IPS-18a (cell line): ENCODE results near the gene GAS2L1.

ENCODE experiments used
- H3K27ac ChIP-seq: one replicate; pipeline ENCODE4 v1.5.1; 2013; ENCODE audit warnings: low read length
- H3K27me3 ChIP-seq: one replicate; pipeline ENCODE4 v1.6.1; 2013; ENCODE audit warnings: mild to moderate bottlenecking, low read length; ENCODE audit not compliant: control insufficient read depth, insufficient read depth
- H3K36me3 ChIP-seq: one replicate; pipeline ENCODE4 v1.6.1; 2013; ENCODE audit warnings: low read depth, low read length; ENCODE audit not compliant: control insufficient read depth
- H3K4me1 ChIP-seq: one replicate; pipeline ENCODE4 v1.6.1; 2013; ENCODE audit warnings: low read depth, low read length; ENCODE audit not compliant: control insufficient read depth
- H3K4me3 ChIP-seq: one replicate; pipeline ENCODE4 v1.5.1; 2013; ENCODE audit warnings: low read length
- H3K9ac ChIP-seq: one replicate; pipeline ENCODE4 v1.6.1; 2013; ENCODE audit warnings: mild to moderate bottlenecking, low read length, moderate library complexity
- H3K9me3 ChIP-seq: one replicate; pipeline ENCODE4 v1.6.1; 2013; ENCODE audit warnings: low read depth, low read length; ENCODE audit not compliant: control insufficient read depth

Gene GAS2L1

DNA sequence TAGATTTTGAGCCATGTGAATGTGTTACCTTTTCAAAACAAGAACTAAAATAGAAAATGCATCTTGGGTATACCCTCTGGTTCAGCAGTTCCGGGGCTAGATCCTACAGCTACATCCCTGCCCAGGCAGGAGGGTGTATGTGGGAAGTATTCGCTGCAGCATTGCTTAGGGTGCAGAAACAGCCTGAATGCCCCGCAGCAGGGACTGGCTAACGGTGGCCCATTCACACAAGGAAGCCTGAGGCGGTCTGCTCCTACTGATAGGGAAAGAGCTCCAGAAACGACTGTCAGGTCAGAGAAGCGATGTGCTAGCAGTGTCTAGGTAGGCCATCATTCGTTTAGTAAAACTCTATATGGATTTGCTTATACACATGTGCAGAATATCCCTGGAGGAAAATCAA is 18.9 kb downstream of the GAS2L1 start:
- Histone ChIP-seq H3K27ac (no peak overlapping the region), H3K27me3 (no peaks in the 10 kb centered on the region), H3K9ac (no peak overlapping the region), H3K4me1 (no peaks in the 10 kb centered on the region), H3K4me3 (no peak overlapping the region), H3K9me3 (no peaks in the 10 kb centered on the region), H3K36me3 (peaks cover 21% of the 10 kb centered on the region)

DNA sequence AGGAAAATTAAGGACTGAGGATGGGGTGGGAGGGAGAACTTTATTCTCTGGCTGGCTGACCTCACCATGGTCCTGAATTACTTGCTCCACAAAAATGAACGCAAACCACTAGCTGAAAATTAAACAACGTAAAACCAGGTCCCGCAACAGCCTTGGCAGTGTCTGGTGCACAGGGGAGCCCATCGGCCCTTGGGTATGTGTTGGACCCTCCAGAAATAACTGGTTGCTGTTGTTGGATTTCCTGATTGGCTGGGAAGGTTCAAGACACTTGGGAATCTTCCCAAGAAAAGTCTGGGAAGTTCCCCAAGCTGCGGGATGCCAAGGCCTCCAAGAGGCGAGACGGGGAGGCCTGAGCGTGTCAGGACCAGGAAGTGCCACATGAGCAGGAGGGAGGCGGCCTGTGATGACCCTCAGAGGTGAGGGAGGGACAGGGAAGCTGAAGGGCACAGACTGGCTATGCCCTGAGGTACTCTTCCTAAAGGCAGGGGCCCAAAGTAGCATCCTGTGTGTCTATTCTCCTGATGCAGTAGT is 19.4 kb downstream of the GAS2L1 start:
- no peak overlapping the region for H3K9ac ChIP-seq
- H3K36me3 ChIP-seq: peaks cover 23% of the 10 kb centered on the region
- H3K4me3 ChIP-seq: no peak overlapping the region
- no peak overlapping the region for H3K27ac ChIP-seq
- no peaks in the 10 kb centered on the region for H3K27me3 ChIP-seq
- H3K4me1 ChIP-seq: no peaks in the 10 kb centered on the region
- no peaks in the 10 kb centered on the region for H3K9me3 ChIP-seq

DNA sequence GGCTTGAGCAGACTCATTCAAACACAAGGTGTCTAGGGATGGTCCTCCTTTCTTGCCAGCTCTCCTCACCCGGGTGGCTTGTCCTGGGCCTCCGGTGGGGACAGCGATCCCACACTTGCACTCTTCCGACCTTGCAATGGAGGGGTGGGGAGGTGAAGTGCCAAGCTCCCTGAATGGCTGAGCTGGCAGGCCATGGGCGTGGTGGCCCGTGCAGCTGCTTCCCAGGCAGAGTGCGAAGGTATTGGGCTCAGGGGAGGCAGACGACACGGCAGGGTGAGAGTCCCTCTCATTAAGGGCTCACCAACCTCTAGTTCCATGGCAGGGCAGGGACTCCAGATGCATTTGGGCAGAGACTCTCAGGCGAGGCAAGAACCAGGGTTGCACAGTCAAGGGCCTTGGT is 20.0 kb downstream of the GAS2L1 start:
- no peak overlapping the region for H3K9ac ChIP-seq
- peaks cover 23% of the 10 kb centered on the region for H3K36me3 ChIP-seq
- H3K27ac ChIP-seq: no peak overlapping the region

DNA sequence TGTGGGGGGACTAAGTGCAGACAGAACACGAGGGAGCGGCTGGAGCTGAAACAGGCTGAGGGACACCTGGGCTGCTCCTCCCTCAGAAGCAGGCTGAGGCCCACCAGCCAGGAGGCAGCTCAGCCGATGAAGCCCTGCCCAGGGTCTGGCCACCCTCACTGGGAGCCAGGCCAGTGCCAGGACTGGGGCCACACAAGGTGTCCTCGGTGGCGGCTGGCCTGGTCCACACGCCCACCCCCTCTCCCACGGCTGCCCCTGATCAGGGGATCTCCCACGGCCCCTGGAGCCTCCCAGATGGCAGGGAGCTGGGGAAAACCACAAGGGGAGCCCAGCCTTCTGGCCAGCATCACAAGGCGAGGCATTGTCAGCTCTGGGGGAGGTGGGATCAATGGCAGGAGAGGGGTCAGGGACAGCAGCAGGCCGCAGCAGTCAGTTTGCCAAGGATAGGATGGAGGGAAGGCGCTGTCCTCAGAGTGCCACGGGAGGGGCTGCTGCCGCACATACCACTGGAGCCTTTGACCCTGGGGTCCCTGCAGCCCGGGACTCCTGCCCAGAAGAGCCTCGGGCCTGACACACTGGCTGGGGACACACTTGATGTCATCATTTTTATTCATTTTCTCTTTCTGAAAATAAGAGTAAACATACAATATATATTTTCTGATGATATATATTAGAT is 20.8 kb downstream of the GAS2L1 start:
- Histone ChIP-seq H3K4me1 (no peaks in the 10 kb centered on the region), H3K27ac (no peak overlapping the region), H3K27me3 (no peaks in the 10 kb centered on the region), H3K9ac (no peak overlapping the region), H3K4me3 (no peak overlapping the region), H3K9me3 (no peaks in the 10 kb centered on the region), H3K36me3 (peaks cover 23% of the 10 kb centered on the region)

More for the DNA sequence above, 20.0 kb downstream of the GAS2L1 start:
- Histone ChIP-seq H3K4me3 (no peak overlapping the region), H3K9me3 (no peaks in the 10 kb centered on the region), H3K27me3 (no peaks in the 10 kb centered on the region), H3K4me1 (no peaks in the 10 kb centered on the region)

DNA sequence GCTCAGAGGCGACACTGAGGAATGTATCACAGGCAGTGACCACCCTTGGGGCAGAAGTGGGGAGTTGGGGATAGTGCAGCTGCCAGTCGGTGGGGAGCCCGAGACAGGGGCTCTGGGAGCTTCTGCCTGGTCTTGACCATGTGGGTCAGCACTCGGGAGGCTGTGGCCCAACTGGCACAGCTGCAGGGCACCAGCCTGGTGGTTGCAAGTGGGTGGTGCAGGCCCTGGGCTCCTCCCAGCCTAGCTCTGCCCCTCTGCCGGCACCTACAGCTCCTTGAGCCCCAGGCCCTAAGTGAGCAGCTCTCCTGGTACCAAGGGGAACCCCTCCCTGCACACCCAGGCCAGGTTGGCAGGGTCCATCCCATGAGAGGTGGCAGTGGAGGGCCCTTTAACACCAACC is 21.6 kb downstream of the GAS2L1 start:
- no peaks in the 10 kb centered on the region for H3K27me3 ChIP-seq
- no peak overlapping the region for H3K4me3 ChIP-seq
- no peak overlapping the region for H3K9ac ChIP-seq
- H3K4me1 ChIP-seq: no peaks in the 10 kb centered on the region
- H3K27ac ChIP-seq: no peak overlapping the region
- no peaks in the 10 kb centered on the region for H3K9me3 ChIP-seq
- H3K36me3 ChIP-seq: peaks cover 26% of the 10 kb centered on the region

DNA sequence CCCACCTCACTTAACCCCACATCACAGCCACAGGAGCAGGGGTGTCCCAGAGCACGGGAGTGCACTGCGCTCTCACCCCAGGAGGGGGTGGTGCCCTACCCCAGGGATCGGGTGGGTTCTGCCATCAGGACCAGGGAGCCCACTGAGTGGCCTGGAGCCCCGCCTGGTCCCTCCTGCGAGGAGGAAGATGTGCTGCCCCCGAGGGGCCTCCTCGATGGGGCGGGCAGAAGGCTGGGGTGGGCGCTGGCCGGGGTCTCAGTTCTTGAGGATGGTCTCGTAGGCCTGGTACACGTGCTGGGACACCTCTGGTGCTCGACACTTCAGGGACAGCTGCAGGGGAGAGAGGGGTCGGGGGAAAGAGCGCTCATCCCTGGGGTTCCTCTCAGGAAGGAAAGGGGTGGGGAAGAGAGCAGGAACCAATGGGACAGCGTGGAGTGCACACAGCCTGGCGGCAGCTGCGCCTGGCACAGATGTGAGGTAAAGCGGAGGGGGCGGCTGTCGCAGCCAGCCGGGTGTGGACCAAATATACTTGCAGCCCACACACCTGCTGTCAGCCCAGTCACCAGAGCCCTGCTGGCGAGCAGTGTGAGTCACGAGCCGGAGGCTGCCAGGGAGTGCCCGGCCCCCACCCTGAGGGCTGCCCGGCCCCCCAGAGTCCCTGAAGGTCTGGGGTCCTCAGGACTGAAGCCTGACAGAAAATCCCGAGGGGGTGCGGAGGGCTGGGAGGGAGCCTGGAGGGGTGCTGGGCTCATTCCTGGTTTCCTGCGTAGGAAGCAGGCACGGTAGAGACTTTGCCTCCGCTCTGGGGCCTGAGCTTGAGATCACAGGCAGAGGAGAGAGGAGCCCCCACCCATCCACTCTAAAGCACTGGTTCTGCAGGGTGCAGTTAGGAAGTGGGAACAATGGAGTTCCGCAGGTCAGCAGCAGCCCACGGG is 22.4 kb downstream of the GAS2L1 start:
- Histone ChIP-seq H3K9ac (no peak overlapping the region), H3K27me3 (no peaks in the 10 kb centered on the region), H3K36me3 (peaks cover 27% of the 10 kb centered on the region), H3K9me3 (no peaks in the 10 kb centered on the region), H3K27ac (no peak overlapping the region), H3K4me1 (no peaks in the 10 kb centered on the region), H3K4me3 (no peak overlapping the region)

DNA sequence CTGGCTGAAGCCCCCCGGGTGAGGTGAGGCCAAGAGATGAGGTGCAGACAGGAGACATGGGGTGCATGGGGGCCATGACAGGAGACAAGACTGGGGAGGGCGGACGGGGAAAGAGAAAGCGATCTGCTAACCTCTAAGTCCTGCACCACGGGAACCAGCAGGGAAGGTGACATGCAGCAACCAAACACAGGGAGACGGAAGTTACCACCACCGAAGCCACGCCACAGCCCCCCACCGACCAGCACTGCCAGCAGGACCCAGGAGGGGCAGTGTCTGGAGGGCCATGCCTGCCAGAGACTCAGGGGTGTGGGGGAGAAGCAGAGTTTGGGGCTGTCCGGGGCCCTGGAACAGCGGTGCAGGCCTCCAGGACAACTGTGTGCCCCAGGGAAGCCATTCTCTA is 23.1 kb downstream of the GAS2L1 start:
- H3K27ac ChIP-seq: no peak overlapping the region
- H3K36me3 ChIP-seq: peaks cover 27% of the 10 kb centered on the region
- H3K27me3 ChIP-seq: no peaks in the 10 kb centered on the region
- H3K4me3 ChIP-seq: no peak overlapping the region
- no peaks in the 10 kb centered on the region for H3K9me3 ChIP-seq
- no peaks in the 10 kb centered on the region for H3K4me1 ChIP-seq
- H3K9ac ChIP-seq: no peak overlapping the region

DNA sequence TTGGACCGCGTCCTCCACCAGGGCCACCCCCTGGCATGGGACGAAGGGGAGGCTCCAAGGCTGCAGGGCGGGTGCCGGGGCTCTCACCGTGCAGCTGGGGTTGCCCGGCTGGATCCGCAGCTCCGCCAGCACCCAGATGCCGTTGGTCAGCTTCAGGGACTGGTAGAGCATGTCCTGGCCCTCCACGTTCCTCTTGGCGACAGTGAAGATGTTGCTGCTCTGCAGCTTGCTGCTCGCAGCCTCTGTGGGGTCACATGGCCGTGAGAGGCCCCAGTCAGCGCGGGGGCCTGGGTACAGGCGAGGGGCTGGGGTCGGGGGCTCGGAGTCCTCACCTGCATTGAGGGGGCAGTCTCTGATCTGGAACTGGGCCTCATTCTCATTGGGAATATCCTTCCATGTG is 23.8 kb downstream of the GAS2L1 start:
- no peak overlapping the region for H3K27ac ChIP-seq
- no peaks in the 10 kb centered on the region for H3K4me1 ChIP-seq
- no peak overlapping the region for H3K4me3 ChIP-seq
- H3K27me3 ChIP-seq: no peaks in the 10 kb centered on the region
- H3K9me3 ChIP-seq: no peaks in the 10 kb centered on the region
- H3K36me3 ChIP-seq: peaks cover 27% of the 10 kb centered on the region
- no peak overlapping the region for H3K9ac ChIP-seq

DNA sequence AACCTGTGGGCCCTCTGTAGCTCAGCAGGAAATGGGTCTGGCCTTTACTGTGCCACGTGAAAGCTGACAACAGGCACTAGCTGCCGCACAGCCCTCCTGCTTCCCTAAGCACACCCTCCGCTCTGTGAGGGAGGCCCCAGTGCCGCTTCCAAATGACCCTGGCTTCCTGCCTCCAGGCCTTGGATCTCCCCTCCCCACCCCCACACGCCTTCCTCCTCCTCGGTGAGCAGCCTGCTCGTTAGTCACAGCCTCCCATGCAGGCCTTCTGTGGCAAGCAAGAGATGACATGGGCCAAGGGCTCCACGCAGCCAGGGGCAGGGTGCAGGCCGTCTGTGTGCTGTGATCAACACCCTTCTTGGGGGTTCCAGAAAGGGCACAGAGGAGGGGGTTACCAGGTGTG is 24.3 kb downstream of the GAS2L1 start:
- H3K4me1 ChIP-seq: no peaks in the 10 kb centered on the region
- H3K9ac ChIP-seq: no peak overlapping the region
- no peak overlapping the region for H3K27ac ChIP-seq
- no peaks in the 10 kb centered on the region for H3K27me3 ChIP-seq
- peaks cover 27% of the 10 kb centered on the region for H3K36me3 ChIP-seq
- no peak overlapping the region for H3K4me3 ChIP-seq
- no peaks in the 10 kb centered on the region for H3K9me3 ChIP-seq

DNA sequence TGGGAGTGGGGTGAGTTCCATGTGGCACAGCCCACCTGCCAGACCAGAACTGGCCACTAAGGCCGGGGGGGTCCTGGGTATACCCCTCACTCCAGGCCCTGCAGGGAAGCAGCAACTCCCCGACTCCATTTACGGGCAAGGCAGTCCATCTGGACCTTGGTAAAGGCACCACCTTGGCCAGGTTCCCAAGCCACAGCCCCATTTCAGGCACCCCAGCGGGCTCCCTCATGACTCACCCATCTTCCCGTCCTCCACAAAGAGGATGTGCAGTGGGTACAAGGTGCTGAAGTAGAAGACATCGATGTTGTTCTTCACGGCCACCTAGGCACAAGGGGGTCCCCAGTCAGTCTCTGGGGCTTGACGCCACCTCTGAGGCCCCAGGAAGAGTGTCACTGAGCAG is 24.8 kb downstream of the GAS2L1 start:
- no peak overlapping the region for H3K4me3 ChIP-seq
- no peak overlapping the region for H3K9ac ChIP-seq
- H3K27me3 ChIP-seq: no peaks in the 10 kb centered on the region
- no peak overlapping the region for H3K27ac ChIP-seq
- H3K36me3 ChIP-seq: peaks cover 27% of the 10 kb centered on the region
- no peaks in the 10 kb centered on the region for H3K4me1 ChIP-seq
- no peaks in the 10 kb centered on the region for H3K9me3 ChIP-seq

DNA sequence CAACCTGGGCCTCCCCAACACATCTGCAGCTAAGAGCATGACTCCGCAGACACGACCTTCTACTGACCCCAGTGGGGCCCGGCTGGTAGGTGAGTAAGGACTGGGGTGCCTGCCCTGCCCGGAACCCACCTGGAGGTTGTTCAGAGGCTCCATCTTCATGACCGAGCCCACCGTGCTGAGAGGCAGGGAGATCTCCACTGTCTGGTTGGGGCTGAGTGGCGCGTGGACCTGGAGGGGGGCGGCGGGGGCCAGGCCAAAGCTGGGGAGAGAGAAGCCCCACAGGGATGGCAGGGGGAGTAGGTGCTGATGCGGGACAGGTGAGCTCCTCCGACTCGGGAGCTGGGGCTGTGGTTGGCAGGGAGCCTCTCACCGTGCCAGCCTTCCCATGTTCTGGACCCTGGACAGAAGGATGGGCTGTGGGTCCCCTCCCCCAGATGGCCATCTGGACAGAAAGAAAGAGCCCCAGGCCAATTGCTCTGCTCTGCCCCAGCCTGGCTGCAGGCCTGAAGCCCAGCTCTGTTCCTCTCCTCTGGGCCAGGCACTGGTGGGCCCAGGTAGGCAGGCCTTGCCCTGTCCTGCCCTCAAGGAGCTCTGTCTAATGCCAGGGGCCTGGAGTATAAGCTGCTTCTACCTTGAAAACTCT is 25.3 kb downstream of the GAS2L1 start:
- H3K4me1 ChIP-seq: no peaks in the 10 kb centered on the region
- peaks cover 27% of the 10 kb centered on the region for H3K36me3 ChIP-seq
- no peak overlapping the region for H3K27ac ChIP-seq

More for the DNA sequence above, 25.3 kb downstream of the GAS2L1 start:
- Histone ChIP-seq H3K9me3 (no peaks in the 10 kb centered on the region), H3K9ac (no peak overlapping the region), H3K27me3 (no peaks in the 10 kb centered on the region), H3K4me3 (no peak overlapping the region)
